CD4-positive, alpha-beta T cell treated with Interleukin-17A for 1 hour (primary cell): ENCODE results near the gene ACVRL1.
A peak's percentile ranks its signal among the peaks of the same experiment; 100 is the strongest.

ENCODE experiments used
- DNase-seq: peaks from one replicate; pipeline ENCODE4 v3.0.0-alpha.2; 2020

Gene ACVRL1

GRCh38 chr12:51944608-51945233 is 37.4 kb downstream of the ACVRL1 start:
- DNase-seq: no peak

GRCh38 chr12:51947246-51947996 is 40.1 kb downstream of the ACVRL1 start:
- no peak for DNase-seq

- no peak for DNase-seq
Measured at GRCh38 chr12:51948066-51948465, 40.8 kb downstream of the ACVRL1 start.

DNA sequence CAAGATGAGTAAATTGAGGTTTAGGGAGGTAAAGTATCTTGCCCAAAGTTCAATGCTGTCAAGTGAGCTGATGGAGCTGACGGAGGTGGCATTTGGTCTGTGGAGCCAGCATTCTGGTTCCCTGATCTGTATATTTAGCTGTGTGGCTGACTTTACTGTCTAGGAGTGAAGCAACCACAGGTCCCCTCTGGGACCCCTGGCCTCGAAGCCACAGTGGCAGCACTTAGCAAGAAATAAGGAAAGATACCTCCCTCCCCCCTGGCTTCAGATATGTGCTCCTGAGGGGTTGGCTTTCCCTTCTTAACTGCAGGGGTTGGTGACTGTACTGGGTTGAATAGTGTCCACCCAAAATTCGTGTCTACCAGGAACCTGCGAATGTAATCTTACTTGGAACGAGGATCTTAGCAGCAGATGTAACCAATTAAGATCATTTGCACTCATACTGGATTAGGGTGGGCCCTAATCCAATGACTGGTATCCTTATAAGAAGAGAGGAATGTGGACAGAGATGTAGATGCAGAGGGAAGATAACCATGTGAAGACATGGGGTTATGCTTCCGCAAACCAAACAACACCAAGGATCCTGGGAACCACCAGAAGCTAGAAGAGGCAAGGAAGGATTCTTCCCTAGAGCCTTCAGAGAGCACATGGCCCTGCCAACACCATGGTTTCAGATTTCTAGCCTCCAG is 42.2 kb downstream of the ACVRL1 start:
- no peak for DNase-seq

DNA sequence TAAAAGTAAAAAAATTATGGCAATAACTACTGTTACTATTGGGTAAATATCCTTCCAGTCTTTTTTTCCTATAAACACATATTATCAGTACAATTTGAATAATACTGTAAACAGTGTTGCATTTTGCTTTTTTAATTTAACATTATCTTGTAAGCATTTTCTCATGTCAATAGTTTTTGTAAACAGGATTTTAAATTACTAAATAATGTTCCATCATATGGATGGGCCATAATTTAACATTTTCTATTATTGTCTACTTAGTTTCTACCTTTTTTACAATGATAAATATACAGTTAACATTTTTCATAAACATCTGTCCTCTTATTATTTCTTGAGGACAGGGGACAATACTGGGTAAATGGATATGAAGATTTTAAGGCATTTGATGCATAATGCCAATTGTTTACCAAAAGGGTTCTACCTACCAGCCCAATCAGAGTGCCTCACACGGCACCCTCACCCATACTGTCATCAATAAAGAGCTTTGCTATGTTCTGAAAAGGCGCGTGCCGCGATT is 43.4 kb downstream of the ACVRL1 start:
- no peak for DNase-seq

DNA sequence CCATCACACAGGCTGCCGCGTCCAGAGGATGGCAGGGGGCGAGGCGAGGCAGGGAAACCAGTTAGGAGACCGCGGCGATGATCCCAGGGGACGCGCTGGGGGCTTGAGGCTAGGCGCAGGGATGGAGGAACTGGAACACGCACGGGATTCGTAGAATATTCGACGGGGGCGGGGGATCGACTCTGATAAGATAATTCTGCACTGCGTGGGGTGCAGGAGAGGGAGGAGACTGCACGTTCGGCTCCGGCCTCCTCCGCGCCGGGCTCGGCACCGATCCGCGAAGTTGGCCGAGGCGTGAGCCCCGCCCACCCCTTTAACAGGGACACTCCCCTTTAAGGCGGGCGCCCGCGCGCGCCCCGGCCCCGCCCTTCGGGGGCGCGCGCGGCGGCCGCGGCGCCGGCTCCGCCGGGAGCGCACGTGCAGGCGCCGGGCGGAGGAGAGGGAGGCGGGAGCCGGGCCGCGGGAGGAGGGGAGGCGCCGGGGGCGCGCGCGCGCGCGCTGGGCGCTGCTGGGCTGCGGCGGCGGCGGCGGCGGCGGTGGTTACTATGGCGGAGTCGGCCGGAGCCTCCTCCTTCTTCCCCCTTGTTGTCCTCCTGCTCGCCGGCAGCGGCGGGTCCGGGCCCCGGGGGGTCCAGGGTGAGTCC is 44.0 kb downstream of the ACVRL1 start, which contains the start of gene ACVR1B:
Gene ACVR1B, plus strand, starts transcription at position 501 of the 644 bp plus-strand sequence. Its CDS starts 45 bp downstream, at position 546.
- DNase-seq: peak; percentile 92

GRCh38 chr12:51951843-51952722 is 44.8 kb downstream of the ACVRL1 start:
- DNase-seq: no peak

GRCh38 chr12:51953089-51953488 is 45.8 kb downstream of the ACVRL1 start:
- no peak for DNase-seq

GRCh38 chr12:51953864-51954263 is 46.6 kb downstream of the ACVRL1 start:
- DNase-seq: no peak

DNA sequence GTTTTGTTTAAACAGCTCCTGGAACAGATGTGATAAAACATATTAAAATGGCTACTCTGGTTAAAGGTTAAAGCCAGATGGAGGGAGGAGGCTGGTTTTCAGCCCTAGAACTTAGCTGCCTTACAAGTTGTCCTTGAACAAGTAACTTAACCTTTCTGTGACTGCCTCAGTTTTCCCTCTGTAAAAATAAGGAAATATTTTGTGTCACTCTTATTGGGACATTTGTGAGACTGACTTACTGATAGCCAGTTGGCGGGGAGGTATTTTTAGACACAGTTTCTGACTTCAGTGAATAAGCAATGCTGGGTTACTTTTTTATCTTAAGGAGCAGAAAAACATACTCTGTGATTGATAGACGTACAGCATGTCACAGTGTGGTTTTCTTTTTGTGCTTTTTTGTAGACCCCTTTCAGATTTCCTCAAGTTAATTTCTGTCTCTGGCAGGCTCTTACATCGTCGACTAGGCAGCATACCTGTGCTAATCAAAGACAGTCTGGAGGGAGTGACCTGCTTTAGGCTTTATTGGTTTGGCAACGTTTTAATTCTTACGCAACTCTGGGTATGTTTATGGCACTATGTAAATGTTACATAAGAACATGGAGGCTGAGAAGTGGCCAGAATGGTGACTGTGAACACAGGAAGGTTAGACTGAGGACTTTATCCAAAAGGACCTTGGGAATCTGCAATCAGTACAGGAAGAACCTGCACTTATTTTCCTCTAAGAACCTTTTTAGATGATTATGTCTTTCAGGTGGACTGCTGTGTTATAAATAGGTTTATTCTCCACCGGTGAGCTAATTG is 47.5 kb downstream of the ACVRL1 start:
- DNase-seq: no peak

DNA sequence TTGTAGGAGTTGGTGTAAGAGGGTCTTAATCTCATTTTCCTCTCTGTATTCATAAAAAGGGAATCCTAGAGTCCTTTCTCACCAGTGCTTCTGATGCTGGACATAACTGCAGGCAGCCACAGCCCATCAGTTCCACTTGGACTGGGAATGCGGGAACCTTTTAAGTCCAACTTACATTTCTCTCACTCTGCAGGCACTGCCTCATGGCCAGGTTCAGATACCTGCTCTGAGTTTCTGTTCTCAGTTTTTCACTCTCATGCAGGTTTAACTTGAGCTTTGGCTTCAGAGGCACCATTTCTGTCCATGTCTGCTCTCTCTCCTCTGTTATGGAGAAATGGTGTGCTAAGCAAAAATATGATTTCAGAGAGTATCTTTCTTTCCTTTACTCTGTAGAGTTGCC is 48.4 kb downstream of the ACVRL1 start:
- no peak for DNase-seq

GRCh38 chr12:51958542-51958941 is 51.2 kb downstream of the ACVRL1 start:
- no peak for DNase-seq

GRCh38 chr12:51959211-51959610 is 51.9 kb downstream of the ACVRL1 start:
- no peak for DNase-seq

DNA sequence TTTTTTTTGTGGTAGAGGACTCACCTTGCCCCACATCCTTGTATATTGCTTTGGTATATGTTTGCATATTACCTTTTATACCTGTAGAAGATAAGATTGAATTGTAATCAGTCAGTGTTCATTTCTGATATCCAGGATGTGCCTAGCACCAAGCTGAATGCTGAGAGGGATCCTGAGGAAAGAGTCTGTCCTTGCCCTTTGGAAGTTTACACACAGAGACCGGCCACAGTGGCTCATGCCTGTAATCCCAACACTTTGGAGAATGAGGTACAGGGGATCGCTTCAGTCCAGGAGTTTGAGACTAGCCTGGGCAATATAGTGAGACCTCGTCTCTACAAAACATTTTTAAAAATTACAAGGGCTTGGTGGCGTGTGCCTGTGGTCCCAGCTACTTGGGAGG is 52.6 kb downstream of the ACVRL1 start:
- DNase-seq: no peak

GRCh38 chr12:51960488-51960887 is 53.2 kb downstream of the ACVRL1 start:
- DNase-seq: no peak

GRCh38 chr12:51960890-51961289 is 53.6 kb downstream of the ACVRL1 start:
- no peak for DNase-seq

- DNase-seq: no peak
Measured at GRCh38 chr12:51961834-51962233, 54.5 kb downstream of the ACVRL1 start.

DNA sequence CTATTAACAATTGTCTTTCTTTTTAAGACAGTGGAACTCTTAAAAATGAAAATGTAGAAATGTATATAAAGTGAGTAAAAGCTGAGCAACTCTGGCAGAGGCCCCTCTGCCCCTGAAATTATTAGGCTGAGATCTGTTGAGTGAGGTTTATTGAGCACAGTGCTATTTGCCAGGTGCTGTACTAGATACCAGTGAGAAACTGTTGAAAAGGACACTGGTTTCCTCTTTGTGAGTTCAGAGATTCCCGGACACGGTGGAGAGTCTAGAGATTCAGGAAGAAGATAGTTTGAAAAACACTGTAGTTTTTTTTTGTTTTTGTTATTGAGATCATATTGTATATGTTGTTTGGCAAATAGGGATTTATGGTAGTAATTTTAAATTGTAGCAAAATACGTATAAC is 55.4 kb downstream of the ACVRL1 start:
- DNase-seq: no peak

GRCh38 chr12:51963477-51963876 is 56.2 kb downstream of the ACVRL1 start:
- DNase-seq: no peak

- no peak for DNase-seq
Measured at GRCh38 chr12:51969643-51970042, 62.3 kb downstream of the ACVRL1 start.
